GM18520 (cell line): ENCODE results near the gene AGL.
"Not testable (repeated sequence)": the region's sequence is repeated elsewhere in the genome, so short reads cannot be mapped to it uniquely, and the experiment has no call there.

Experiments used
- ATAC-seq: cut with Tn5 transposase; IDR thresholded peaks from one replicate; pipeline ENCODE4 v1.9.1; 2021; ENCODE audit not compliant: unreplicated experiment

AGL gene

GRCh38 chr1:99935534-99935933 is 85.4 kb downstream of the AGL start:
- no peak for ATAC-seq

GRCh38 chr1:99936071-99936470 is 85.9 kb downstream of the AGL start:
- ATAC-seq: no peak

GRCh38 chr1:99942723-99943122 is 92.6 kb downstream of the AGL start:
- ATAC-seq: no peak

- ATAC-seq: no peak
Measured at GRCh38 chr1:99943223-99943794, 93.1 kb downstream of the AGL start.

- ATAC-seq: no peak
Measured at GRCh38 chr1:99944192-99944591, 94.0 kb downstream of the AGL start.

GRCh38 chr1:99945174-99945573 is 95.0 kb downstream of the AGL start:
- ATAC-seq: no peak

GRCh38 chr1:99950486-99950885 is 100.3 kb downstream of the AGL start:
- ATAC-seq: no peak

- no peak for ATAC-seq
Measured at GRCh38 chr1:99952522-99952921, 102.4 kb downstream of the AGL start.

- ATAC-seq: no peak
Measured at GRCh38 chr1:99955375-99955774, 105.2 kb downstream of the AGL start.

GRCh38 chr1:99956755-99957154 is 106.6 kb downstream of the AGL start:
- ATAC-seq: no peak

- ATAC-seq: no peak
Measured at GRCh38 chr1:99957818-99958217, 107.7 kb downstream of the AGL start.

GRCh38 chr1:99959189-99959705 is 109.1 kb downstream of the AGL start:
- not testable (repeated sequence) for ATAC-seq

- ATAC-seq: not testable (repeated sequence)
Measured at GRCh38 chr1:99960260-99960659, 110.1 kb downstream of the AGL start.

- ATAC-seq: no peak
Measured at GRCh38 chr1:99963041-99963795, 113.1 kb downstream of the AGL start.

GRCh38 chr1:99964806-99965205 is 114.6 kb downstream of the AGL start:
- no peak for ATAC-seq

GRCh38 chr1:99965646-99966375 is 115.7 kb downstream of the AGL start:
- ATAC-seq: no peak

- ATAC-seq: no peak
Measured at GRCh38 chr1:99968214-99968613, 118.1 kb downstream of the AGL start.

- no peak for ATAC-seq
Measured at GRCh38 chr1:99969260-99969728, 119.1 kb downstream of the AGL start.

- ATAC-seq: peak; percentile 91
Measured at GRCh38 chr1:99969729-99970621, 119.8 kb downstream of the AGL start, which contains the start of gene SLC35A3. Gene SLC35A3, plus strand, starts transcription at chr1:99969996. Its CDS starts 23,559 bp downstream, at chr1:99993555.

GRCh38 chr1:99970713-99971255 is 120.6 kb downstream of the AGL start:
- no peak for ATAC-seq
